GM18858 (cell line): ENCODE measurements around the gene CCDC57.
"Not testable (repeated sequence)": the region's sequence is repeated elsewhere in the genome, so short reads cannot be mapped to it uniquely, and the experiment has no call there.

Experiments
- ATAC-seq: cut with Tn5 transposase; IDR thresholded peaks from one replicate; pipeline ENCODE4 v1.9.1; 2021; ENCODE audit not compliant: unreplicated experiment

CCDC57 gene

DNA sequence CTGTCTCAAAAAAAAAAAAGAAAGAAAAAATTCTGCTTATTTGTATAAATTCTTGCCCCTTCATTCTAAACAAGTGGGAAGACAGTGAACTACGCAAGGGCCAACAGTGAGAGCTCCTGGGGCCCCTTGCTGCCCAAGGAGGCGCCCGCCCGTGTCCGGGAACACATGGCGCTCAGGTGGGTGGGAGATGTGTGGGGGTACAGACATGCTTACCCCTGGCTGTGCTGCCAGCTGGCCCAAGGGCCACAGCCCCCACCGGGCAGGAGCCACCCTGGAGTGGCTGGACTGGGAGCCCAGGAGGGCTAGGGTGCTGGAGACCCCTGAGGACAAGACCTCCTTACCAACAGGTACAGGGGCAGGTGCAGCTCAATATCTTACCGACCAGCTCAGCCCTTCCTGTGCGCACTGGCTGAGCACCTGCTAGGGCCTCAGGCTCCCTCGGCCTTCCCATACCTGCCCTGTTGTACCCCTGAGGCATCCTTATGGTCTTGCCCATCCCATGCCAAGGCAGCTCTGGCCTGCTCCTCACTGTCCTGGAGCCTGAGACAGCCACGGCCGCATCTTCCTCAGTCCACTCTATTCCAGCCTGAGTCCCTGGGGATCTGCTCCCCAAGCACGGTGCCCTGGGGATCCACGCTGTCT lies 56.2 kb downstream of the CCDC57 start:
- no peak for ATAC-seq

DNA sequence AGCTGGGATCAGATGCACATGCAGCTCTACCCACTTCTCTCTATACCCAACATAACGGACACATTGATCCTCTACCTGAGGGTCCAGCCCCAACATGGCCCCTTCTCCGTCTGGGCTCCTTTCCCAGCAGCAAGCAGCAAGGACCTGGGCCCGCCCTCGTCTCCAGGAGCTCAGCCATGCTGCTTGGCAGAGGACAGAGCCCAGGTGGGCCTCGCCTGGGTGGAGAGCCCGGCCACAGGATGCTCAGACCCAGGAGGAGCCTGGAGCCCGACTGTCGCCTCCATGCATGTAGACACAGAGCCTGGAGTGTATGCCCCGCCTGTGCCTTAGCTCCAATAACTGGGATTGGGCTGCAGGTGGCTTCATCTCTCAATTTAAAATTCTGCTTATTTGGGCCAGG lies 57.0 kb downstream of the CCDC57 start:
- ATAC-seq: no peak

DNA sequence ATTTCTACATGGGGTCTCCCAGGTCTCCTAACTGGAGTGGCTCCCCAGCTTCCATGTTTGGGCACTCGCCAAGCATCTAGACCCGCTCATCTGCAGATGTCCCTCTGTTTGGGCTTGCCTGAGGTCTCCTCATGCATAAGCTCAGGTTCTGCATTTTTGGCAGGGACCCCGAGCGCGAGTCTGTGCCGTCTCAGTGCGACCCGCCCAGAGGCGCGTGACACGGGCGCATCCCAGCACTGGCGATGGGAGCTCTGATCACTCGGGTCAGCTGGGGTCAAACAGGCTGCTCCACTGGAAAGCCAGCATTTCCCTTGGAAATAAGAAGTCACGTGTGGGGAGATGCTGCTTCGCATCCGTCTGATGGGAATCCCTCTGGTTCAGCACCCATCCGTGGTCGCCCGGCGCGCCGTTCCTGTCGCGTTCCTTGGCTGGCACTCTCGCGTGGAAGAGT lies 57.7 kb downstream of the CCDC57 start:
- ATAC-seq: no peak

DNA sequence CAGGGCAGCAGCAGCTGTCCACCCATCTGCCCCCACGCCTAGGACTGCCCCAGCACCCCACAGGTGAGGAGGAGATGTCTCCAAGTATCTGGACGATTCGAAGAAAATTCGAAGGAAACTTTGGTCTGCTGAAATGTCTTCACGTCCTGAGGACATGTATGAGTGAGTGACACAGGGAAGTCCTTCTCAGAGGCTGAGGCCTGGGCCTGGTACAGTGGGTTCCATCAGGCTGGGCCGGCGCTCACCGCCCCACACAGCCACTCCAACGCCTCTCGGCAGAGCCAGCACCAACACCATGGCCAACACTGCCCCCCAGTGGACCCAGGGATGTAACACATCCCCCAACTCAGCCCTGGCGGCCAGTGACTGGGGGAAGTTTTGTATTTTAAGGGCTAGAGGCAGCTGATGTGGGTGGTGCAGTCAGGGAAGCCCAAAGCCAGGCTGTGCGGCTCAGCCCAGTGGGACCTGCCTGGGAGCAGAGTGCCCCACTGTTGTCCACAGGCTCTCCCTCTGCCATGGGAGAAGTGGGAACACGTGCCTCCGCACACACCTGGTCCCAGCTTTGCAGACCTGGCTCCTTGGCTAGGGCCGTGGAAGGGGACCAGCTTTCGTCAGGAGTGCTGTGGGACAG lies 58.8 kb downstream of the CCDC57 start:
- no peak for ATAC-seq

DNA sequence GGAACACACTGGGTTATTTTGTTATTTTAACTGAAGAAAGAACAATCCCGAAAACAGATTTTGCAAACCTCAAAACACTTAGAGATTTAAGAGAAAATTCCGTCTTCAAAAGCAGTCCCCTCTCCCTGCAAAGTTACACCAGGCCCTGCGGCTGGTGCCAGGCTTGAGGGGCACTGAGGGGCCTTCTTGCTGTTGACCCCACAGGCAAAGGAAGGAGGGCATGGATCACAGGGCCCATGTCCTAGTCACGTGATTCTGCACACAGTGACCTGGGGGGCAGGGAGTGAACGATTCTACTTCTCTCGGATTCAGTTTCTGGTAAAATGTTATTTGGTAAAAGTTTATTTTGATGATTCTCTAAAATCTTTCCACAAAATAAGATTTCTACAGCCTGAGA lies 59.3 kb downstream of the CCDC57 start:
- no peak for ATAC-seq

DNA sequence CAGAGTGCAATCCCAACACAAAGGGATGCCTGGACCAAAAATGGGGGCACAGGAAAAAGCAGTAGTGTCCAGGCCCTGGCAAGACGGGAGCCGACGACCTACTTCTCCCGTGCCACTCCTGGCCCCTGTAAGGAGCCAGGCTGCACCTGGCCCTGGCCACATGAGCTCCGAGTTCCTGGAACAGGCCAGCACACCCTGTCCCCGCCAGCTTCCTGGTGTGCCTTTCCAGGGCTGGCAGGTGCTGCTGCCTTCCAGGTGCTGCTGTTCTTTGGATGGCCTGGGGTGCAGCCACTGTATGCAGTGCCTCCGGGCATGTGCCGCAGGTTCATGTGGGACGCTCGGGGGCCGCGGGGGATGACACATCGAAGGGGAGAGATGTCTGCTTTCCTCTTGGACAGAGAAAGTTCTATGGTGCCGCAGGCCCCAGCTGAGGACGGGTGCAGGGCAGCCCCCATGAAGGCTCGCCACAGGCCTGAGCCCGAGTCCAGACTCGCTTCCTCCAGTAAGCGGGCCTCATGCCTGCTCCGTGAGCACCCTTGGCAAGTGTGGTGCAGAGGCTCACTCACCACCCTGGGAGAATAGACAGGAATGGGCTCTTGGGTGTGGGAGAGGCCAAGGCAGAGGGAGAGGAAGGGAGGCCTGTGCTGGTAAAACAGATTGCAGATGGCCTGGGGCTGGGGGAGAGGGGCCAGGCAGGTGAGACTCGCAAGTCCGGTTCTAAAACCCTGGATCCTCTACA lies 59.9 kb downstream of the CCDC57 start:
- ATAC-seq: no peak

DNA sequence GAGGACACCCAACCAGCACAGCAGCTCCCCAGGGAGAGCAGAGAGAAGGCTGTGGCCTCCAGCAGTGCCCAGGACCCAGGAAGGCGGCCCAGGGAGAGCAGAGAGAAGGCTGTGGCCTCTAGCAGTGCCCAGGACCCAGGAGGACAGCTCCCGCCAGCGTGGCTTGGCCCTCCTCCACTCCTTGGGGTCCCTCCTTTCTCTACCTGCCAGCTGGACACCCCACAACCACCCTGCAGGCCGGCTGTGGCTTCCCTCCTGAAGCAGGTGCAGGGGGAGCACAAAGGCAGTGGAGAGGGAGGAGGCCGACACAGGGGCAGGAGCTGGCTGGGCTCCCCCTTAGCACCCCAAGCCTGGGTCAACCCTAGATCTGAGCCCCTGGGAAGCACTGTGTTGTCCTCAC lies 60.5 kb downstream of the CCDC57 start:
- ATAC-seq: no peak

DNA sequence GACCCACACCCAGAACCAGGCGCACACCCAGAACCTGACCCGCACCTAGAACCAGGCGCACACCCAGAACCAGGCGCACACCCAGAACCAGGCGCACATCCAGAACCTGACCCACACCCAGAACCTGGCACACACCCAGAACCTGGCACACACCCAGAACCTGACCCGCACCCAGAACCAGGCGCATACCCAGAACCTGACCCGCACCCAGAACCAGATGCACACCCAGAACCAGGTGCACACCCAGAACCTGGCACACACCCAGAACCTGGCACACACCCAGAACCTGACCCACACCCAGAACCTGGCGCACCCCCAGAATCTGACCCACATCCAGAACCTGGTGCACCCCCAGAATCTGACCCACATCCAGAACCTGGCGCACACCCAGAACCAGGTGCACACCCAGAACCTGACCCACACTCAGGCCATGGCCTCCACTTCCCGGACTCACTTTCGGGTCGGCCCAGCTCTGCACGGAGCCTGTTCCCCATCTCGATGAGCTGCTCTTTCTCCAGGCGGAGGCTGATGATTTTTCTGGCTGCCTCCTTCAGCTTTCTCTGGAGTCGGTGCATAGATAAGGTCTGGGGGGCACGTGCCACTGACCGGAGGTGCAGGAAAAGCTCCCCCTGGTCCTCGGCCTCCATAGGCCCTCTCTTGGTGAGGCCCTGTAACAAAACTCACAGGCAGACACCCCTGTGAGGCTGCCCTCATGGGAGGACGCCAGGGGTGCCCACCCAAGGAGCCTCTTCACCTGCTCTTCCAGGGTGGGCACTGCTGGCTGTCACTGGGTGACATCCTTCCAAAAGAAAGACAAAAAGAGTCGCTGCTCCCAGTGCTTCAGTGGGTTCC lies 61.3 kb downstream of the CCDC57 start:
- ATAC-seq: no peak

DNA sequence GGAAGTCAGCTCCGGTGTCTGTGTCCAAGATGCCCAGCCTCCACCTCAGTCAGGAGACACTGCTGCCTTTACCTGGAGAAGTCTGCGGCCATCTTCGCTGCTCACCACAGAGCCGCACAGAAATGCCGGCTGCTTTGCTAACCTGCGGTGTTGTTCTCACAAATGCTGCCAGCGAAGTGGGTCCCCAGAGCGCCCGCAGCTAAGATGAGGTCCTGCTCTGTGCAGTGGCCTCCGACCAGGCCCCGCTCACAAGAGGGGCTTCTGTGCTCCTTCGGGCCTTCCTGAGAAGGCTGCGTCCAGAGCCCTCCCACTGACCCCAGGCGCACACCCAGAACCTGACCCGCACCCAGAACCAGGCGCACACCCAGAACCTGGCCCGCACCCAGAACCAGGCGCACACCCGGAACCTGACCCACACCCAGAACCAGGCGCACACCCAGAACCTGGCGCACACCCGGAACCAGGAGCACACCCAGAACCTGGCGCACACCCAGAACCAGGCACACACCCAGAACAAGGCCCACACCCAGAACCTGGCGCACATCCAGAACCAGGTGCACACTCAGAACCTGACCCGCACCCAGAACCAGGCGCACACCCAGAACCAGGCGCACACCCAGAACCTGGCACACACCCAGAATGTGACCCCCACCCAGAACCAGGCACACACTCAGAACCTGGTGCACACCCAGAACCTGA lies 63.1 kb downstream of the CCDC57 start:
- ATAC-seq: no peak

DNA sequence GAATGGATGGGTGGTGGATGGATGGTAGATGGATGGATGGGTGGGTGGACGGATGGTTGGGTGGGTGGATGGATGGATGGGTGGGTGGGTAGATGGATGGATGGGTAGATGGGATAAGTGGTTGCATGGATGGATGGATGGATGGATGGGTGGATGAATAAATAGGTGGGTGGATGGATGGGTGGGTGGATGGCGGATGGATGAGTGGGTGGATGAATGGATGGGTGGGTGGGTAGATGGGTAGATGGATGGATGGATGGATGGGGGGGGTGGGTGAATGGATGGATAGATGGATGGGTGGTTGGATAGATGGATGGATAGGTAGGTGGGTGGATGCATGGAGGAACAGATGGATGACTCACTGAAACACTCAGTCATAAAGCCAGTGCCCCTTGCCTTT lies 63.6 kb downstream of the CCDC57 start:
- no peak for ATAC-seq

DNA sequence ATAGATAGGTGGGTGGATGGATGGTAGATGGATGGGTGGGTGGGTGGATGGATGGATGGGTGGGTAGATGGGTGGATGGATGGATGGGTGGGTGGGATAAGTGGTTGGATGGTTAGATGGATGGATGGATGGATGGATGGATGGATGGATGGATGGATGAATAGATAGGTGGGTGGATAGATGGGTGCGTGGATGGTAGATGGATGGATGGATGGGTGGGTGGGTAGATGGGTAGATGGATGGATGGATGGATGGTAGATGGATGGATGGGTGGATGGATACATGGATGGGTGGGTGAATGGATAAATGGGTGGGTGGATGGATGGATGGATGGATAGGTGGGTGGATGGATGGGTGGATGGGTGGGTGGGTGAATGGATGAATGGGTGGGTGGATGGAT lies 64.6 kb downstream of the CCDC57 start:
- no peak for ATAC-seq

DNA sequence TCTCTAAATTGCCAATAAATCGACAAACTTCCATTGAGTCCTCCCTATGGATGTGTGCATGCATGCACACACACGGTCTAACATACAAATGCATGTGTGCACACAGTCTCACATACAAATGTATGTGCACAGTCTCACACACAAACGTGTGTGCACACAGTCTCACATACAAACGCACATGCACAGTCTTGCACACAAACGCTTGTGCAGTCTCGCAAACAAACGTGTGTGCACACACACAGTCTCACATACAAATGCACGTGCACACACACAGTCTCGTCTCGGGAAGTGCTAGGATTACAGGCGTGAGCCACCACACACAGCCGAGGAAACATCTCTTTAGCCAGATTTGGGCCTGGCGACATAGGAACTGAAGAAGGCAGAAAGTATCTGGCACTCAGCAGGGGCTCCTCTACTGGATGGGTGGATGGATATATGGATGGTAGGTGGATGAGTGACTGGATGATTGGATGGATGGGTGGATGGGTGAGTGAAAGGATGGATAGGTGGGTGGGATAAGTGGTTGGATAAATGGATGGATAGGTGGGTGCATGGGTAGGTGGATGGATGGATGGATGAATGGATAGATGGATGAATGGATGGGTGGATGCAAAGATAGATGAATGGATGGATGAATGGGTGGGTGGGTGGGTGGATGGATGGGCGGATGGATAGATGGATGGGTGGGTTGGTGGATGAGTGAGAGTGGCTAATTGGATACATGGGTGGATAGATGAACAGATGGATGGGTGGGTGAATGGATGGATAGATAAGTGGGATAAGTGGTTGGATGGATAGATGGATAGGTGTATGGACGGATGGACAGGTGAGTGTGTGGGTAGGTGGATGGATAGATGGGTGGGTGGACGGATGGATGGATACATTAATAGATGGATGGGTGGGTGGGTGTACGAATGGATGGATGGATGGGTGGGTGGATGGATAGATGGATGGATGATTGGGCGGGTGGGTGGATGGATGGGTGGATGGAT lies 65.7 kb downstream of the CCDC57 start:
- no peak for ATAC-seq

DNA sequence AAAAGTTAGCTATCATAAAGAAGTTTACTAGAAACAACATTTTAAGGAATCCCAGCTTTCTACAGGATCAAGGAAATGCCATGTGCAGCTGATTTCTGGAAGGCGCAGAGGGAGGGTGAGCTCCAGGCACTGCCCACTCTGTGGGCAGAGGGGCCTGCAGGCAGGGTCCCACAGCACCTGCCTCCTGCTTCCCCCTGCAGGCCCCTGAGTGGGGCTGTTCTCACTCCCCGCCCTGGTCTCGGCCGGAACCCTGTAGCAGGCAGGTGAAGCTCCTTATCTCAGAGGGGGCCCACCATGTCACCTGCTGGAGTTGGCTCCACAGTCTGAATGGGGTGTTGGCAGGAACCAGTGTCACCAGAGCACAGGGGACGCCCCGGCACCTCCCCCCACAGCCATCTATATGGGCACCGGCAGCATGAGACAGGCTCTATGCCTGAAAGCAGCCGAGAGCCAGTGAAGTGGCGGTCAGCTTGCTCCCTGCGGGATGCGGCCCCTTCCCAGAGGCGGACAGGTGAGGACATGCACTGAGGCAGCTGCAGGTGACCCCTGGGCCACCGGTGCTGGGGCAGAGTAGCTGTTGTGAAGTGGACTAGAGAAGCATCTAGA lies 67.0 kb downstream of the CCDC57 start:
- ATAC-seq: no peak

DNA sequence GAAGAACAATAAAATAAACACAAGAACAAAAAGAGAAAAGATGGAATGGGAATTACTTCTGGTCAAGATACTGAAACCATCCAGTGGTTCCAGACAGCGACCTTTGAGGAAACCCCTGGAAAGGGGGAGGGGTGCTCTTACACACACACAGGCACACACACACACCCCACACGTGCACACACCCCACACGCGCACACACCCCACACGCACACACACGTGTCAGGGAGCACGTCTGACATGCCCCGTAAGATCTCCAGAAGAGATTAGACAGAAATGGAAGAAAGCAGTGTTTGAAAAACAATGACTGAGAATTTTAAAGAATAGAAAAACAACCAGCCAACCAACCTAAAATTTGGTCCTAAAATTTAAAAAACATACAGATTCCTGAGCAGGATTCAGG lies 69.3 kb downstream of the CCDC57 start:
- ATAC-seq: no peak

DNA sequence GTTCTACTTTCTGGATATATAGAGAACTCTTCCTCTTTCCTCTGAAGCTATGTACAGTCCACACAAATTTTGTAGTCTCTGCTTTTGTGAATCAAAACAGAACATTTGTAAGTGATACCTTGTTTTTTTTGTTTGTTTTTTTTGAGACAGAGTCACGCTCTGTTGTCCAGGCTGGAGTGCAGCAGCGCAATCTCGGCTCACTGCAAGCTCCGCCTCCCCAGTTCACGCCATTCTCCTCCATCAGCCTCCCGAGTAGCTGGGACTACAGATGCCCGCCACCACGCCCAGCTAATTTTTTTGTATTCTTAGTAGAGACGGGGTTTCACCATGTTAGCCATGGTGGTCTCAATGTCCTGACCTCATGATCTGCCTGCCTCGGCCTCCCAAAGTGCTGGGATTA lies 72.7 kb downstream of the CCDC57 start:
- ATAC-seq: not testable (repeated sequence)

DNA sequence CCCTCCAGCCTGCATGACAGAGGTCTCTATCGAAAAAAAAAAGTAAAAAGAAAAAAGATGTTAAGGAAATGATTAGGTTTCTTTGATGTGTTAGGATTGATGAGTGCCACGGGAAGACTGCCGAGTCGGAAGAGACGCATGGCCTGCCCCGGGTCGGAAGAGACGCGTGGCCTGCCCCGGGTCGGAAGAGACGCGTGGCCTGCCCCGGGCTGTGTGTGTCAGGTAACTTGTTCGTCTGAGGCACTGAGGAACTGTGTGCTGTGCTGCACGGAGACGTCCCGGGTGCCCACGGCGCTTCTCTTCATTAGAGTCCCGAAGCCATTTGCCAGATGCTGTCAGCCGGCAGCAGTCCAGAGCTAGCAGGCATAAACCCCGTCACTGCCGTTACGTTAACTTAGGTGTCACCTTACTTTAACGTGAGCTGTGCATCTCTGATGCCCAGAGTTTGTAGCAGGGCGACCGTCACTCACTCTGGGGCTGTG lies 74.1 kb downstream of the CCDC57 start:
- ATAC-seq: no peak

DNA sequence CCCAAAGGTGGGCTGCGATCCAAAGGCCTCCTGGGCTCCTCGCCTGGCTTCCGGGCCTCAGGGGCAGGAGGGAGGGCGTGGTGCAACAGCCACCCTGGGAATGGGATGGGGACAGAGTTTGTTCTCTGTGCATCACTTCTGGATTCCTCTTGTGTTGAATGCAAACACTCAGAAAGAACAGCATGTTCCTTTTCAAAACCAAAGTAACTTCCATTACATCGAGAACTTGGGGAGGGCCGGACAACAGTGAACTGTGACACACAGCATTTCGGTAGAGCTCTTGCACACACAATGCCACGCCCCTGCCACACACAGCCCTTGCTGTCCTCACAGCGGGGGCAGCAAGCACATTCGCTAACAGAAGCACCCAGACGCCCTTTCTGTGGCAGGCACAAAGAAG lies 78.5 kb downstream of the CCDC57 start:
- no peak for ATAC-seq

DNA sequence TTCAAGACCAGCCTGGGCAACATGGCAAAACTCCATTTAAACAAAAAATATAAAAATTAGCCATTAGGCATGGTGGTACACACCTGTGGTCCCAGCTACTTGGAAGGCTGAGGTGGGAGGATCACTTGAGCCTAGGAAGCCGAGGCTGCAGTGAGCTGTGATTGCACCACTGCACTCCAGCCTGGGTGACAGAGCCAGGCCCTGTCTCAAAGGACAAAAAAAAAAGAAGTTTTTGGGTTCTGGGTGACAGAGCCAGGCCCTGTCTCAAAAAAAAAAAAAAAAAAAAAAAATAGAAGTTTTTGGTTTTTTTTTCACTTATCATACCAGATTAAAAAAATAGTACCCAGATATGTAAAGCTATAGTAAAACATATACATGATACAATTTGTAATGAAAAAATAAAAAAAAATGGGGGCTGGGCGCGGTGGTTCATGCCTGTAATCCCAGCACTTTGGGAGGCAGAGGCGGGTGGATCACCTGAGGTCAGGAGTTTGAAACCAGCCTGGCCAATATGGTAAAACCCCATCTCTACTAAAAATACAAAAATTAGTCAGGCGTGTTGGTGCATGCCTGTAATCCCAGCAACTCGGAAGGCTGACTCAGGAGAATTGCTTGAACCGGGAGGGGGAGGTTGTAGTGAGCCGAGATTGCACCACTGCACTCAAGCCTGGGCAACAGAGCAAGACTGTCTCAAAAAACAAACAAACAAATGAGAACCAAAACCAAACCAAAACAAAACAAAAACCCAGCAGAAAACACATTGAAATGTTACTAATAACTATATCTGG lies 79.3 kb downstream of the CCDC57 start:
- not testable (repeated sequence) for ATAC-seq
